HG03139 (cell line): ENCODE results near the gene ZMYM3.
A peak's percentile ranks its signal among the peaks of the same experiment; 100 is the strongest.
"Not testable (repeated sequence)": the region's sequence is repeated elsewhere in the genome, so short reads cannot be mapped to it uniquely, and the experiment has no call there.

ENCODE experiments used
- ATAC-seq: cut with Tn5 transposase; IDR thresholded peaks from one replicate; pipeline ENCODE4 v1.9.1; 2021; ENCODE audit not compliant: unreplicated experiment

Gene ZMYM3

DNA sequence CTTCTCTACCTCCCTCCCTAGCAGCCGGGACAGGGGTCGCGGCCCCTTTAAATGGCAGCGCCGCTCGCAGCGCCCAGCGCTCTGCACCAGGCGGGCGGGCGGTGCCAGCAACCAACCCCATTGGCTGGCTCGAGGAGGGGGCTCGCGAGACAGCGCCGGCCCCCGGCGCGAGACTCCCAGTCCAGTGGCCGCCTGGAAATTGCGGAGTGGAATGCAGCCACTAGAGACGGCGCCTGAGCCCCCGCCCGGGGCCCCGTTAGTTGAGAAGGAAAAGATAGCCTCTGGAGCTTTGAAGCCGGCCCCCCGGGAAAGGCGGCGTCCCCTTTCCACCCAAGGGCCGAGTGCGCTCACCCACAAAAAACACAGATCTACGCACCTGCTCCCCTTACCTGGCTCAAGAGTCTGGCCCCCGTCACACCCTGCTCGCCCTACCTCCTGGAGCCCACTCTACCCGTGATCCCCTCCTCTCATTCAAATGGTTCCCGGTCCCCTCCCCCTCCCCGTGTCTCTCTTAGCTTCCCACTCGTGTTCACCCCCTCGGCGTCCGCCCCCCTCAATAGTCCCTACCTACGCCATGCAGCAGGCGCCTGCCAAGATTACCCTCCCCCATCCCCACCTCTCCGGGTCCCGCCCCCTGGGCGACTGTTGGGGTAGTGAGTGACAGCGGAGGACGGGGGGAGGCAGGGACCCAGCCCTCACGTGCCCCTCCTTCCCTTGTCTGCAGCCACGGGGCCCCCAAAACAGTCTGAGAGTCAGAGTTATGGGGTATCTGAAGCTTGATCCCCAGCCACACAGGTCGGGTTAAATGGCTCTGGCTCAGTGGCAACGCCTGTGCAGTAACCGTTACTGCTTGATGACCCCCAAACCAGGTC, at the start of gene ZMYM3:
Gene ZMYM3 (minus strand): TSS at position 49 of the 872 bp plus-strand sequence. CDS start 885 bp downstream, outside the sequence.
- peak; percentile 56 for ATAC-seq

GRCh38 chrX:71302461-71303213, 48.7 kb upstream of the ZMYM3 start:
- no peak for ATAC-seq

- no peak for ATAC-seq
Observed at GRCh38 chrX:71301195-71301924, 47.4 kb upstream of the ZMYM3 start, which contains the start of gene ITGB1BP2. TSS of gene ITGB1BP2 (plus strand) at chrX:71301750. CDS start at chrX:71301807, 57 bp downstream.

DNA sequence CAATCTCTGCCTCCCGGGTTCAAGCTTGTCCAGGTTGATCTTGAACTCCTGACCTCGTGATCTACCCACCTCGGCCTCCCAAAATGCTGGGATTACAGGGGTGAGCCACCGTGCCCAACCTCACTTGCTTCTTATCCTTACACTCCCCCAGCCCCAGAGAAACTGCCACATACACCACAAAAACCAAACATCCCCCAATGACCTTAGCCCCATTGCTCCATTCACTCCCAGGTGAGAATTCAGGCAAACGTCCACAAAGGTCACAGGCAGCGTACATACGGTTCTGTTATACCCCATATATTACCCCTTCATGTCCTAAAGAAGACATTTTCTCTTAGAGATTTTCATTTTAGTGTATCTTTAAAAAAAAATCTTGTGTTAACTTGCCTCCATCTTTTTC, 46.6 kb upstream of the ZMYM3 start:
- ATAC-seq = not testable (repeated sequence)

GRCh38 chrX:71300064-71300463, 46.1 kb upstream of the ZMYM3 start:
- ATAC-seq = not testable (repeated sequence)

DNA sequence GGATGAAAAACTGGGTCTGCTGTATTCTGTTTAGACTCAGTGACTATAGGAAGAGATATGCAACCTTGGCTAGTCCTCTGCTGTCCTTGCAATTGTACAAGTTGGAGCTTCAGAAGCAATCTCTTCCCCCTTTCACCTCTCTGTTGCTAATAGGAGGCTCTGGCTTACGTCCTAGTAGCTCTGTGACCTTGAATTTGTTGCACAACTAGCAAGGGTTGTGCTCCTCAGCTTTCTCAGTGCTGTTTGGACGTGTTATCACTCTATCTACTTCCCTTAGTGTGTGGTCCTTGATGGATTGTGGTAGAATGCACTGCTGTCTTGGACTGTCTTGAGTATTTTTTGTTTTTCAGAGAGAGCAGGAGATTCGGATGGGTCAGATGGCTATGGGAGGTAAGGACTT, 44.2 kb upstream of the ZMYM3 start:
- ATAC-seq = no peak

GRCh38 chrX:71296806-71297205, 42.9 kb upstream of the ZMYM3 start:
- no peak for ATAC-seq

- no peak for ATAC-seq
Observed at GRCh38 chrX:71292669-71293365, 38.9 kb upstream of the ZMYM3 start.

DNA sequence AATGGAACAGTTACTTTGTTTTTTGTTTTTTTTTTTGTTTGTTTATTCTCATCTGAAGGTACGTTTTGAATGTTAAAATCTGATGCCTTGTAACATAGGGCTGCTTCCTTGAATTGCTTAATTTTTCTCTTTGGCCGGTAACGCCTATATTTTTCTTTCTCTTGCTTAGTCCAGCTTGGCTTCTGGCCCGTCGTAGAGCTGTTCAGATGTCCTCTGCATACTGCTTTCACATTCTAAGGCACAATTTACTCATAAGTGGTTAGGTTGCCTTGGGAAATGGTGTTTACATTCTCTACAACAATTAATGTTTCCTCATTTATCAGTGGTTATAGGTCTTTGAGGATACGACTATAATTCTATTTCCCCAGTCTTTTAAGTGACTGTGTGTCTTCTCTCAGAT, 37.4 kb upstream of the ZMYM3 start:
- no peak for ATAC-seq

DNA sequence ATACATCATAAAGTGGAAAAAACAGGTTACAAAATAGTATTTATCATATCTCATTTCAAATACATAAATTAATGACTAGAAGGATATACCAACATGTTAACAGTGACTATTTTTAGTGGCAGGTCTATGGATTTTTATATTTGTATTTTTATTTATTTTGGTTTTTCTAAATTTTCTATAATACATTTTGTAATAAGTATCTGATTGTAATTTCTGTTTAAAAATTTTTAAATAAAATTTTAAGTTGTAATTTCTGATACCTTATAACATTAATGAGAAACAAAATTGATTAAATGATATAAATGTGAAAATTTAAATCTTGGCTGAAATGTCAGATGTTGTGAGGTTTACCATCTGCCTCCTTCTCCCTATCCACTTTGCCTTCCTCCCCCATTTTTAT, 32.0 kb upstream of the ZMYM3 start:
- no peak for ATAC-seq

DNA sequence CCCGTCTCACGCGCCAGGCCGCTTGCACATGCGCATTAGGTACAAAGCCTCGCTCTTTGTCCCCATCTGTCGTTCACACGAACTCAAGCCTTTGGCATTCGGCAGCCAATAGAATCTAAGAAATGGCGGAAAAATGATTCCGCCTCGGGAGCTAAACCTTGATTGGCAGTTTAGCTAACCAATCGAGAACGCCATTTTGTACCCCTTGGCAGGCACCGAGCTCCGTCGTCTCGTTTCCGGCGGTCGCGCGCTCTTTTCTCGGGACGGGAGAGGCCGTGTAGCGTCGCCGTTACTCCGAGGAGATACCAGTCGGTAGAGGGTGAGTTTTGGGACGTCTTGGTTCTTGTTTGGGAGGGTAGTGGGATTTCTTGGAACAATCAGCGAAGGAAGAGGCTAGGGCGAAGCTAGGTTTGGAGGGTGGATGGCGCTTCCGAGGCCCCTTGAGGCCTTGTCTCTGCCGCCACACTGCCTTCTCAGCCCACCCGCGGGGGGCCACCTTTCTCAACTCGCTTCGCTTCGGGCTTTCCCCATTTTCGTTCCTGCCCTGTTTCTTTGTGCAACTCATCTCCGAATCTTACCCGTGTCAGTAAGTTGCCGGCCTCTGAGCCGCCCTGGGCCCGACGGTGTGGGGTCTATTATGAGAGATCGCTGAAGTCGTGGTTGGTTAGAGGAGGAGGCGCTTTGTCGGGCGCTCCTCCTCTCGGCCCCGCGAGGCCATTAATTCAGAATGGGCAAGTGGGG, 29.6 kb upstream of the ZMYM3 start, which contains the start of gene NONO:
Gene NONO (plus strand): TSS at position 233 of the 741 bp plus-strand sequence. CDS start 7,003 bp downstream, outside the sequence.
- ATAC-seq = peak; percentile 73

DNA sequence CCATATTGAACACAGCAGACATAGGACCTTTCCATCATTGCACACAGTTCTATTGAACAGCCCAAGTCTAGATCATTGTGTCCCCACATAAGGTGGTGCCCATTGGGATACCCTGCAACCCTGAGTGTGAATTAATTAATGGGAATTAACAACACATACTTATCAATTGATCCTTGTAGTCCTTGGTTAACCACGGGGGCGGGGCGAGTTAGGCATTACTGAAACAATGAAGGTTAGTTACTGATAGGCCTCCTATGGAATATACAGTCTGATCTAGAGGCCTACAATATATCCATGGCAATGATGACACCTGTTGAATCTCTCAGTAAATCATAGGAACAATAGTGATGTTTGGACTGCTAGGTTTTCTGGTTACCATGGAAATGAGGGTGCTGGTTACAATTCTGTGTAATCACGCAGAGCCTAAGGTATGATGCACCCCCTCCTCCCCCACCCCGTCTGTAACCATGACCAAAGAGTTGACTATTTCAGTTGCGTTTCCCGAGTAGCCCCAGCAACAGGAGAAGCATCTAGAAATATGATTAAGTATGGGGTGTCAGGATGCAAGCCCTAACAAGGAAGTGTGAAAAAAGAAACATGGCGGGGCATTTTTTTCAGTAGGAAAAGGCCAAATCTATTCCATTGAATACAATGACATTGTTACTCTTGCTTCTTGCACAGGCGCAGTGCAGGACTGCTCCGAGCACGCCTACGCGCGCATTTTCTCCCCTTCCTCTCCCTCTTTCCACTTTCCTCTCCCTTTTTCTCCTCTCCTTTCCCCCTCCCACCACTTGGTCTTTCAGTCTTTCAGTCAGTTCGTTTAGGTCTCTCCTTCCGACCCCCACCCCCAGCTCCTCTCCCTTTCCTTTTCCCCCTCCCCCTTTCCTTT, 28.8 kb upstream of the ZMYM3 start:
- ATAC-seq = peak; percentile 31

- not testable (repeated sequence) for ATAC-seq
Observed at GRCh38 chrX:71281300-71281699, 27.4 kb upstream of the ZMYM3 start.

DNA sequence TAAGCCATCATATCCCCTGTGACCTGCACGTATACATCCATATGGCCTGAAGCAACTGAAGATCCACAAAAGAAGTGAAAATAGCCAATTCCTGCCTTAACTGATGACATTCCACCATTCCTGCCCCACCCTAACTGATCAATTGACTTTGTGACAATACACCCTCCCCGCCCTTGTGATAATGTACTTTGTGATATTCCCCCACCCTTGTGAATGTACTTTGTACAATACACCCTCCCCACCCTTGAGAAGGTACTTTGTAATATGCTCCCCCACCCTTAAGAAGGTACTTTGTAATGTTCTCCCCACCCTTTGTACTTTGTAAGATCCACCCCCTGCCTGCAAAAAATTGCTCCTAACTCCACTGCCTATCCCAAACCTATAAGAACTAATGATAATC, 18.4 kb upstream of the ZMYM3 start:
- ATAC-seq = not testable (repeated sequence)

- no peak for ATAC-seq
Observed at GRCh38 chrX:71269801-71270395, 16.0 kb upstream of the ZMYM3 start.

DNA sequence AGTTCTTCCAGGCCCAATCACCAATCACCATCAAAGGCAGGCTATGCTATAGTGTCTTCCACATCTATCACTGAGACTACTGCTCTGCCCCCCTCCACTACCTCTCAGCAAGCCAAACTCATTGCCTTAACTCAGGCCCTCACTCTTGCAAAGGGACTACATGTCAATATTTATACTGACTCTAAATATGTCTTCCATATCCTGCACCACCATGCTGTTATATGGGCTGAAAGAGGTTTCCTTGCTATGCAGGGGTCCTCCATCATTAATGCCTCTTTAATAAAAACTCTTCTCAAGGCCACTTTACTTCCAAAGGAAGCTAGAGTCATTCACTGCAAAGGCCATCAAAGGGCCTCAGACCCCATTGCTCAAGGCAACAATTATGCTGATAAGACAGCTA, 14.7 kb upstream of the ZMYM3 start:
- ATAC-seq = not testable (repeated sequence)

DNA sequence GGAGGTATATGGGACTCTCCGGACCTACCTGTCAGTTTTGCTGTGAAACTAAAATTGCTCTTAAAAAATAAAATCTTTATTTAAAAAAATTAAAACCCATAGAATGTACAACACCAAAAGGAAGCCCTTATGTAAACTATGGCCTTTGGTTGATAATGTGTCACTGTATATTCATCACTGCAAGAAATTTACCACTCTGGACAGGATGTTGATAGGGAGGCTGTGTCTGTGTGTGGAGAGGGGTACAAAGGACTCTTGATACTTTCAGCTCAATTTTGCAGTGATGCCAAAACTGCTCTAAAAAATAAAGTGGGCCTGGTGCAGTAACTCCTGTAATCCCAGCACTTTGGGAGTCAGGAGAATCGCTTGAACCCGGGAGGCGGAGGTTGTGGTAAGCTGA, 2.9 kb upstream of the ZMYM3 start:
- ATAC-seq = no peak

DNA sequence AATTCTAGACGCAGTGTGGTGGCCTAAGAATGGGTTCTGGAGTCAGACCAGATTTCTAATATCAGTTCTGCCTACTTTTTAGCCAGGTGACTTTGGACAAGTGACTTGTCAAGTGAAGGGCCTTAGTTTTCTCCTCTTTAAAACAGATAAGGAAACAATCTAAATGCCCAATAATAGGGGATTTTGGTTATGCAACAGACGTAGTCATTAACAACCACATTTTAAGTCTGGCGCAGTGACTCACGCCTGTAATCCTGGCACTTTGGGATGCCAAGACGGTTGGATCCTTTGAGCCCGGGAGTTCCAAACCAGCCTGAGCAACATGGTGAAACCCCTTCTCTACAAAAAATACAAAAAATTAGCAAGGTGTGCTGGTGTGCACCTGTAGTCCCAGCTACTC, 2.1 kb upstream of the ZMYM3 start:
- no peak for ATAC-seq
